ENCODE results near the gene CACNA2D1. TPM values are rescaled to one million over a fixed set of nuclear protein-coding genes. Genes with fewer than 3 reads are reported as not detected.

Gene CACNA2D1
- polyA plus RNA-seq, 1 experiment, result 6.0 TPM

DNA sequence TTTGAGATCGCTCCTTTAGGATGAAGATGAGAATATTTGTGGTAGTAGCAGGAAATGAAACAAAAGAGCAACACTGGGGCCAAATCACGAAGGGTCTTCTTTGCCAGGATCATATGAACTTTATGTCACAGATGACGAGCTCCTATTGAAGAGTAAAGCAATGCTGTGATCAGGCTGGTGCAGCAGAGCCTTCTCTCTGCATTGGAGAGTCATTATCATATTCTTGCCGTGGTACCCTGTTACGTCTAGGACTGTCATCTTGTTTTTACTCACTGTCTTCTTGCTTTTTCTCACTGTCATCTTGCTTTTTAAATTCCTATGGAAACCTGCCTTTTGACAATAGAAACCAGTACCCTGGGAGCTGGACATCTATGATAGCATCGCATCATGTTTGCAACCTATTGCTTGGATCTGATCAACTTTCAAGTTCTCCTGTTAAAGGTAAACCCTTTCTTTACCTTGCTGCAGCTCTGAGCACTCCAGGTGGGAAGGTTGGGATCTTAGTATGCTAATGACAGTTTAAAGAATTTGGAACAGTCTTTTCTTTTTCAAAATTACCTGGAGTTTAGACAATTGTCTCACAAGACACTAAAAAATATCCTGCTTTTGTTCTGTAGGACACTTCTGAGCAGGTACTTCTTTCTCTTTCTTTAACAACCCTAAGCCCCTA, 27.9 kb upstream of the CACNA2D1 start:
- POLR2A ChIA-PET, result no interaction called here
- CTCF ChIA-PET, result interaction anchor here (0.9 to 2.5 kb wide), 2 partner anchors 10 to 21 kb away, joined by 3 to 8 read pairs; no protein-coding TSS in a partner anchor
- H3K4me3 ChIP-seq (ENCODE audit: low read depth, low read length), result no peak overlapping the region
- H3K36me3 ChIP-seq (ENCODE audit: control insufficient read depth, insufficient read depth, low read length), result no peaks in the 10 kb centered on the region
- no peaks in the 10 kb centered on the region for H3K27me3 ChIP-seq (ENCODE audit: control insufficient read depth, insufficient read depth, low read length)
- TF ChIP-seq, protein P1, sequence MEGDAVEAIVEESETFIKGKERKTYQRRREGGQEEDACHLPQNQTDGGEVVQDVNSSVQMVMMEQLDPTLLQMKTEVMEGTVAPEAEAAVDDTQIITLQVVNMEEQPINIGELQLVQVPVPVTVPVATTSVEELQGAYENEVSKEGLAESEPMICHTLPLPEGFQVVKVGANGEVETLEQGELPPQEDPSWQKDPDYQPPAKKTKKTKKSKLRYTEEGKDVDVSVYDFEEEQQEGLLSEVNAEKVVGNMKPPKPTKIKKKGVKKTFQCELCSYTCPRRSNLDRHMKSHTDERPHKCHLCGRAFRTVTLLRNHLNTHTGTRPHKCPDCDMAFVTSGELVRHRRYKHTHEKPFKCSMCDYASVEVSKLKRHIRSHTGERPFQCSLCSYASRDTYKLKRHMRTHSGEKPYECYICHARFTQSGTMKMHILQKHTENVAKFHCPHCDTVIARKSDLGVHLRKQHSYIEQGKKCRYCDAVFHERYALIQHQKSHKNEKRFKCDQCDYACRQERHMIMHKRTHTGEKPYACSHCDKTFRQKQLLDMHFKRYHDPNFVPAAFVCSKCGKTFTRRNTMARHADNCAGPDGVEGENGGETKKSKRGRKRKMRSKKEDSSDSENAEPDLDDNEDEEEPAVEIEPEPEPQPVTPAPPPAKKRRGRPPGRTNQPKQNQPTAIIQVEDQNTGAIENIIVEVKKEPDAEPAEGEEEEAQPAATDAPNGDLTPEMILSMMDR (IDR thresholded peaks at IDR 0.05; ENCODE audit: insufficient read depth, low read depth, low read length), result no peak
- DNase-seq (ENCODE audit: low read depth), result no peak

DNA sequence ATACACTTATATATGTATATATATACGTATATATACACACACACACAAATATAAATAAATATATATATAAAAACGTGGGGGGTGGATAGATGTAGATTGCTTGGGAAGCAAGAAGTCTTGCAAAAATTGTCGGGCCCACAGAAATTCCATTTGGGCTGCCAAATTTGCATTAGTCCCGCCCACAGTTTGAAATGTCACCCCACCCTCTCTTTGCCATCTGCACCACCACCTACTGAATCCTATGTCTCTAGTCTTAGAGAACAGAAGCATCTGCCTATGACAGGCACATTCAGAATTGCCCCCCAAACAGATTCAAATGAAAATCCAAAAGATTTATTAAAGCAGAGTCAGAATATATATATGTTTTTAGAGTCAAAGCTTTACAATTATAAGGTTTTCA, 25.6 kb upstream of the CACNA2D1 start:
- ChIA-PET POLR2A (no interaction called here), CTCF (no interaction called here)
- Histone ChIP-seq H3K36me3 (ENCODE audit: control insufficient read depth, insufficient read depth, low read length) (no peaks in the 10 kb centered on the region), H3K27me3 (ENCODE audit: control insufficient read depth, insufficient read depth, low read length) (no peaks in the 10 kb centered on the region), H3K4me3 (ENCODE audit: low read depth, low read length) (no peak overlapping the region)
- DNase-seq (ENCODE audit: low read depth), result no peak
- TF ChIP-seq, protein P1 (IDR thresholded peaks at IDR 0.05; ENCODE audit: insufficient read depth, low read depth, low read length), result no peak

DNA sequence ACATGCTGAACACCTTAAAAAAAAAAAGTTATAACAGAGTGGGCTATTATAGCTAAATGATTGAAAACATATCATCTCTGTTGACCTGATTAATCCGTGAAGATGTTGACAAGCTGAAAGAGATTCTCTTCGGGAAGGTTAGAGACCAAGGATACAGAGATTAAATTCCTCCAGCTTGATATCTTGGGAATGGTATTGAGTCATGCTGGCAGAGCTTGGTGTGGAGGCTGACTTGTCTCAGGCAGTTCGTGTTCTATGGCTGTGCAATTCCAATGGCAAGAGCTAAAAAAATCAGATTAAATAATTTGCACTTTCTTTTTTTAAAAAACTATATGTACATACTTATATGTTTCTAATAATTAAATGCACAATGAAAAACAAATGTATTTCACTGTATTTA, 24.9 kb upstream of the CACNA2D1 start:
- H3K27me3 ChIP-seq (ENCODE audit: control insufficient read depth, insufficient read depth, low read length), result no peaks in the 10 kb centered on the region
- no peaks in the 10 kb centered on the region for H3K36me3 ChIP-seq (ENCODE audit: control insufficient read depth, insufficient read depth, low read length)
- no peak for DNase-seq (ENCODE audit: low read depth)
- POLR2A ChIA-PET, result no interaction called here
- CTCF ChIA-PET, result interaction anchor here (1.0 kb wide), 1 partner anchor 13 kb away, joined by 5 read pairs; no protein-coding TSS in a partner anchor
- H3K4me3 ChIP-seq (ENCODE audit: low read depth, low read length), result no peak overlapping the region
- TF ChIP-seq, protein P1 (IDR thresholded peaks at IDR 0.05; ENCODE audit: insufficient read depth, low read depth, low read length), result no peak

DNA sequence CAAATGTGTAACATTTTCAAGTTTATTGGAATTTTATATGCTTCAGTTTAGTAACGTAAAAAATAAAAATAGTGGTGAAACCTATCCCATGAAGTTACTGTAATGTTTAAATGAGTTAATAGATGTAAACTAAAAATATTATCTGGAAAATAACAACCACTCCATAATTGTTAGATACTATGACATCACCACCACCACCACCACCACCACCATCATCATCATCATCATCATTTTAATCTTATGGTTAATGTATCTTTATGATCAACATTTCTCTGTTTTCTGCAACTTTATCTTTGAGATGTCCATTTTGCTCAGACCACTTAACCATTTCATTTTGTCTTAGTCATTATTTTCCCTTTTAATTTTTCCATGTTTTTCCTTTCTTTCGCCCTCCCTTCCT, 23.4 kb upstream of the CACNA2D1 start:
- no peak overlapping the region for H3K4me3 ChIP-seq (ENCODE audit: low read depth, low read length)
- no peaks in the 10 kb centered on the region for H3K36me3 ChIP-seq (ENCODE audit: control insufficient read depth, insufficient read depth, low read length)
- TF ChIP-seq, protein P1 (IDR thresholded peaks at IDR 0.05; ENCODE audit: insufficient read depth, low read depth, low read length), result no peak
- no peaks in the 10 kb centered on the region for H3K27me3 ChIP-seq (ENCODE audit: control insufficient read depth, insufficient read depth, low read length)
- DNase-seq (ENCODE audit: low read depth), result no peak
- CTCF ChIA-PET, result no interaction called here
- POLR2A ChIA-PET, result no interaction called here

DNA sequence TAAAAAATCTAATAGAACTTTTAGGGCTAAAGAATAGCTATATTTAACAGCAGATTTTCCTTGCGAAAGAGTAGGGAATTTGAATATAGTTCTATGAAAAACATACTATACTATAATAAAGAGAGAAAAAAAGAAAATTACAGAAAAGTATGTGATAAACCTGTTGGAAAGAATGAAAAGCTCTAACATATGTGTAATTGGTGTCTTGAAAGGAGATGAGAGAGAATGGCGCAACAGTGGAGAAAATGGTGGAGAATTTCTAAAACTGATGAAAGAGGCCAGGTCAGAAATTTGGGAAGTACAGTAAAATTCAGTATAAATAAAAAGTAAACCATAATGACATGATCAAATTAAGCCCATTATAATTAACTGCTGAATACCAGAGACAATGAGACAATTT, 20.8 kb upstream of the CACNA2D1 start:
- H3K36me3 ChIP-seq (ENCODE audit: control insufficient read depth, insufficient read depth, low read length), result no peaks in the 10 kb centered on the region
- ChIA-PET POLR2A (no interaction called here), CTCF (interaction anchor here (0.7 kb wide), 1 partner anchor 840 kb away, joined by 3 read pairs; no protein-coding TSS in a partner anchor)
- no peak for DNase-seq (ENCODE audit: low read depth)
- no peak overlapping the region for H3K4me3 ChIP-seq (ENCODE audit: low read depth, low read length)
- H3K27me3 ChIP-seq (ENCODE audit: control insufficient read depth, insufficient read depth, low read length), result no peaks in the 10 kb centered on the region
- TF ChIP-seq, protein P1 (IDR thresholded peaks at IDR 0.05; ENCODE audit: insufficient read depth, low read depth, low read length), result no peak
